Fibroblast of skin of right quadriceps (primary cell): ENCODE data around the gene SMU1.

Experiments
- DNase-seq: peaks from one replicate; pipeline ENCODE4 v3.0.0-alpha.2; 2013

The SMU1 gene

DNA sequence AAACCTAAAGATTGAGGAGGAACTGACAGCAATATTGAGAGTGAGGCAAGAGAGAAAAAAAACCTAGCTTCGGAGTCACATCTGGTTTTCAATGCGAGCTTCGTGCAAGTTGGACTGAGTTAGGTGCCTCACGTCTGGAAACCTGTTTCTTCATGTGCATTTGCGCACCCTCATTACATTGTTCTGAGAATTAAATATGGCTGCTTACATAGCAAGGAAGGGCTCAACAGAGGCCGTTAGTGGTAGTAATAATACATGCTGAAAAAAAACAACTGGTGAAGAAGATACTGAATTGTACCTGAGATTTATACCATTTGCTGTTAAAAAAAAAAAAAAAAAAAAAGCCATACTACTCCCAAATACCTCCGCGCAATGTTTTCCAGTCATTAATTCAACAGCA, 32.8 kb downstream of the SMU1 start:
- DNase-seq, result no peak

DNA sequence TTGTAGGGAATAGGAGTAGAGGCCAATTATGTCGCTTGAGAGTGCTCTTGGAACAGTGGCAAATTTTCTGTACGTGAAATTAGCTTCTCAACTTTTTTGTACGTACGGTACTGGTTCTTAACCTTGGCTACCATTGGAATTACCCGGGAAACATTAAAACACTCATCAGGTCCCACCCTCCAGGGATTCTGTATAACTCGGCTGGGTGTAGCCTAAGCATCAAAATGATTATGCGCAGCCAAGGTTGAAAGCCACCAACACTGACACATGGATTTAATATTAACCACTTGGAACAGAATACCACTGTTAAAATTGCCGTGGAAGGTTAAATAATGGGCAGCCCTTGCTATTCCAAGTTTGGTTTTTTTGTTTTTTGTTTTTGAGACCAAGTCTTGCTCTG, 34.0 kb downstream of the SMU1 start:
- DNase-seq, result no peak

DNA sequence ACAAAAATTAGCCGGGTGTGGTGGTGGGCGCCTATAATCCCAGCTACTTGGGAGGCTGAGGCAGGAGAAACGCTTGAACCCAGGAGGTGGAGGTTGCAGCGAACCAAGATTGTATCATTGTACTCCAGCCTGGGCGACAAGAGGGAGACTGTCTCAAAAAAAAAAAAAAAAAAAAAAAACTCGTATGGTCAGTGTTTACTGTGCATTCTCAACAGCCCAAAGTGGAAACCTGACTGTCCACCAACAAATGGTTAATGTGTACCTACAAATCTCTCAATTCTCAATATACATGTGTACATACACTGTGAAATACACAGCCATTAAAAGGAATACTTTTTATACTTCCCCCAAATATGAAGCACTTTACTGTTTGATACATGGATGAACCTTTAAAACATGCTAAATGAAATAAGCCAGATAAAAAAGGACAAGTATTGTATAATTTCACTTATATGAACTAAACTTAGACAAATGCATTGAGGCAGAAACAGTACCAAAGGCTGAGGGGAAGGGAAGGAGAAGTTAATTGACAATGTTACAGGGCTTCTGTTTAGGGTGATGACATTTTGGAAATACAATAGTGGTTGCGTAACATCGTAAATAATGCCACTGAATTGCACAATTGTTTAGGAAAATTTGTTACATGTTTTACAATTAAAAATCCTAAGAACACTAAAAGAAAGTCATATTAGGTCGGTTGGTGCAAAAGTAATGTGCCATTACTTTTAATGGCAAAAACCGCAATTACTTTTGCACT, 34.9 kb downstream of the SMU1 start:
- DNase-seq, result no peak

DNA sequence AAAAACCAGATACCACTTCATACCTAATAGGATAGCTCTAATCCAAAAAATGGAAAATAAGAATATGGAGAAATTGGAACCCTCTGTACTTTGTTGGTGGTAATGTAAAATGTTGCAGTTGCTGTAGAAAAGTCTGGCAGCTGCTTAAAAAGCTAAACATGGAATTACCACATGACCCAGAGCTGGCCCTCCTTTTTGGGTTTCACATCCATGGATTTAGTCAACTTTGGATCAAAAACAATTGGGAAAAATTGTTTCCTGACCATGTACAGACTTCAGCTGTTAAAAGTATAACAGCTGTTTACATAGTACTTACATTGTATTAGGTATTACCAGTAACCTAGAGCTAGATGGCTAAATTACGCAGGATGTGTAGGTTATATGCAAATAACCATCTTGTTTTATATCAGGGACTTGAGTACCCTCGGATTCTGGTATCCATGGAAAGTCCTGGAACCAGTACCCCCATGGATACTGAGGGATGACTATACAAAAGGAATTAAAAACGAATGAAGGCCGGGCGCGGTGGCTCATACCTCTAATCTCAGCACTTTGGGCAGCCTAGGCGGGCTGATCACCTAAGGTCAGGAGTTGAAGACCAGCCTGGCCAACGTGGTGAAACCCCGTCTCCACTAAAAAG, 35.6 kb downstream of the SMU1 start:
- DNase-seq, result no peak

DNA sequence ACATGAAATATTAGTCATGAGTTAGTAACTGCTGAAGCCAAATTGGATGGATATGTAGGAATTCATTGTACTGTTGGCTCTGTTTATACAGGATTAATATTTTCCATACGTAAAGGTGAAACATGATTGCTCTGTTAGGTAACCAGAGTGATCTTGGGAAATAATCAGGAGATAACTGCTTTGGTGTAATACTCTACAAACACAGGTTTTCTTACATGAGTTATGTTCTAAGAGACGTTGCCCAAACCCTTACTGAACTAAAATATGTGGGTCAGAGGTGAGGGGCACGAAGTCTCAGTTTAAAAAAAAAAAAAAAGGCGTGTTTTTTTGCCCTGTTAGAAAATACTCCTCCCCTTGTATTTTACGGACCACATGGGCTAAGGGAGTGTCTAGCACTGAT, 43.6 kb downstream of the SMU1 start:
- DNase-seq, result no peak

DNA sequence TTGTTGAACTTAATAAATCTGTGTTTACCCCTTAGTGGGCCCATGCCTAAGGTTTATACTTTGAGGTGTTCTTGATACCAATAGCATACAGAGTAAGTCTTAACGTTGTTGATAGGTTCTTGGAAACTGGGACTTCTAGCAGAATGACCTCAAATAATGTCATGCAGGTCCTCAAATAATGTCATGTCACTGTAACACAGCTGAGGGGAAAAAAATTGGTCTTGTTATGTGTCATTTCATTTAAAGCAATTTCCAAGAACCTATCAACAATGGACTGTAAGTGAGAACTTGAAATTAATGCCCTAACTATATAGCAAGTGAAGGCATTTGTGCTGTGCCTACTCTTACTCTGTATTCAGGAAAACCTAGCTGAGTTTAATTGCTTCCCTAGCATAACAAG, 44.2 kb downstream of the SMU1 start:
- DNase-seq, result no peak

DNA sequence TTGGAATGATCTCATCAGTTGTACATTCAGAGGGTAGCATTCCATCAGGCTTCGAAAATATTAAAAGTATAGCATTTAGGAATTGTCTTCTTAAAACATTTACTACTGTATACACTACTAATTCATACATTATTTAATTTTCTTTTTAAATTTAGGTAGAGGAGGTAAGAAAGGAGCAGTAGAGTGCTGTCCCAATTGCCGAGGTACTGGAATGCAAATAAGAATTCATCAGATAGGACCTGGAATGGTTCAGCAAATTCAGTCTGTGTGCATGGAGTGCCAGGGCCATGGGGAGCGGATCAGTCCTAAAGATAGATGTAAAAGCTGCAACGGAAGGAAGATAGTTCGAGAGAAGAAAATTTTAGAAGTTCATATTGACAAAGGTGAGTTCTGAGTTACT, 46.2 kb downstream of the SMU1 start:
- no peak for DNase-seq

DNA sequence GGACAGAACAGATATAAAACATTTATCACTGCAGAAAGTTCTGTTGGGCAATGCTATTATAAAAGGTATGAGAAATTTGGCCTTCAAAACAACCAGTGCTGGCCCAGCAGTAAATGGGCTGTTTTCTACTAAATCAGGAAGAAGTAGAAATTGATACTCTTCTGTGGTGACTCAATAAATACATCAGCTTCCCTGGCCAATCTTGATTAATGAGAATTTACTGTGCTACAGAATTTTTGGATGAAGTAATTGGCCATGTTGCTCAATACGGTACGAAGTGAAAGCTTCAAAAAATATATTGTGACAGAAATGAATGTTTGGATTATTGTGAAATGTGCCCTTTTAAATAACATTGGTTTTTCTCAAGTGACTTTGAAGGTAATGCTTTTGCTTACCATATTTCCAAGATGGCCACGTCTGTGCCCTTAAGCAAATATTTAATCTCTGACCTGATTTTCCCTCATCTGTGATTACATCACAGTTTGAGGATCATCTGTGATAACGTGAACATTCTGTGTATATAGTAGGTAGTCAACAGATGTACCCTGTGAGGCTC, 47.2 kb downstream of the SMU1 start:
- DNase-seq, result peak; percentile 51

DNA sequence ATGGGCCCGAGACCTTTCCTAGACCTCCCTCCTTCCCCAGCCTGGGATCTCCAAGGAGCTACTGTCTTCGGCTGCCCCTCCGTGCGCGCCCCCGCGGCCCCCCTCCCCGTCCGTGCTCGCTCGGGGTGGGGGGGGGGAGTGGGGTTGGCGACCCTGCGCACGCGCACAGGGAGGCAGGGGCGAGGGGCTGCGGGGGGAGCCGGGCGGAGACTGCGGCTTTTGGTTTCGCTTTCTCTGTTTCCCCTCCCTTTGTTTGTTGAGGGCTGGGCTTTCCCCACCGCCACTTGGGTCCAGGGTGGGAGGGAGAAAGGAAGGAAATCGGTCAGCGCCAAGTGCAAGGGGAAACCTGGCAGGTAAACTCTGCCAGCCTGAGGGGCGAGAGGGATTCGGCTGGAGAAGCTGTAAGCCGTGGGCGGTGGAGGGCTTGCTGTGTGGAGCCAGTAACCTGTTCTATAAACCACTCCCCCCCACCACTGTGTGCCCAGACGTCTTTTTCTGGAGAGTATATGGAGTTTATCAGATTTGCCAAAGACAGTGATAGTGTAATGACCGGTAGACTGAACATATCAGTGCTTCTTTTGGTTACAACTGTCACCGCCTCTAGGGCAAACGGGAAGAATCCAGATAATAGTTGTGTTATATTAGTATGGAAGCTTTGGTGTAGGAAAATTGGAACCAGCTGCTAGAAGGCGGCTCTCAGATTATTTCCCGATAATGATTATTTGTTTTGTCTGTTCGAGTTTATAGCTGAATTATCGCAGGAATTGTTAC, 50.7 kb downstream of the SMU1 start:
- peak; percentile 34 for DNase-seq

DNA sequence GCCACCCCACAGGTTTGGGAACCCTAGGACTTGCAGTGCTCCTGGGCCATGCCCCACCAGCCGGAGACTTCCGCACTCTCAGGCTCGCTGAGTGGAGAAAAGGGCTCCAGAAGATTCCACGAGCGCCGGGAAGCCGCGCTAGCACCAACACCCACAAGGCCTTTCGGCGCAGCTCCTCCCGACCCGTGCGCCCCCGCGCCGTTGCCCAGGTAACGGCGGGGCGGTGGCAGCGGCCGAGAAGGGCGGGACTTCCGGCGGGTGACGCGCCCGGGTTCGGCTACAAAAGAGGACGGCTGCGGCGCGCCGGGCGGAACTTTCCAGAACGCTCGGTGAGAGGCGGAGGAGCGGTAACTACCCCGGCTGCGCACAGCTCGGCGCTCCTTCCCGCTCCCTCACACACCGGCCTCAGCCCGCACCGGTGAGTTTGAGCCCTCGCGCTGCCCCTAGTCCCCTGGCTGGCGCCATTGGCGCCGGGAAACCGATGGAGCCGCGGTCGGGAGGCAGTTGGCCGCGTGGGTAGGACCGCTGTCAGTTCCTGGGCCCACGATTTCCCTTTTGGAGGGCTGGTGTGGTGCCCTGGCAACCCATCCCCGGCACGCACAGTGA, 51.4 kb downstream of the SMU1 start, which contains the start of gene DNAJA1:
TSS of gene DNAJA1 (plus strand) at position 308 of the 606 bp plus-strand sequence. CDS start 1,212 bp downstream, outside the sequence.
- DNase-seq, result peak; percentile 94

DNA sequence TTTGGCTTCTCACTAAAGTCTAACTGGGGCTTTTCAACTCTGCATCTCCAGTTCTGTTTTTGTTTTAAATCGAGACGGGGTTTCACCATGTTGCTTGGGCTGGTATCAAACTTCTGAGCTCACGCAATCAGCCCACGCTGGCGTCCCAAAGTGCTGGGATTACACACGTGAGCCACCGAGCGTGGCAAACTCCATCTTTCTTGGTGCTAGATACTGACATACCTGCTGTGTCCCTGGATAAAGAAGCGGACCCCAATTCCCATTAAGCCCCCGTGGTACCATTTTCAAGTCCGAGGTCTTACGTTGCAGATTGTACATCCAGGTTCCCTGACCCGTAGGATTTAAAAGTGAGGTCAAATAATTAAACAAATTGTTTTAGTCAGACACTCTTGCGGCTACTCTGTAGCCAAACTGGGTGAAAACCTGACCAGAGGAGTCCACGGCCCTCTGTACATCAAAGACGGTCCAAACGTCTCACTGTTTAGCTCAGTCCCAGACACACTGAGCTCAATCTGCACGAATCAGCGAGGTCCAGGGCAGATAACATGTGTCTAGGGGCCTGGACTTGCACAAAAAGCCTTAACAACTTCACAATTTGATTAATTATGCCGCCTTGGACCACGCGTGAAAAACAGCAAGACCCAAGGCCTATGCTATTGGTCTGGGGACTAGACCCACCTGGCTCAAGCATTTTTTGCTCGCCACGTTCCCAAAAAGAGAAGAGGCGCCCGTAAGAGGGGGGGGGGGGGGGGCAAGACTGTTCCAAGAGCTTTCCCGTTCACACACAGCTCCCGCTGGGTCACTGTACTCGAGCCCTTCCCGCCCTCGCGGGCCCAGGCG, 52.1 kb downstream of the SMU1 start:
- DNase-seq, result no peak

DNA sequence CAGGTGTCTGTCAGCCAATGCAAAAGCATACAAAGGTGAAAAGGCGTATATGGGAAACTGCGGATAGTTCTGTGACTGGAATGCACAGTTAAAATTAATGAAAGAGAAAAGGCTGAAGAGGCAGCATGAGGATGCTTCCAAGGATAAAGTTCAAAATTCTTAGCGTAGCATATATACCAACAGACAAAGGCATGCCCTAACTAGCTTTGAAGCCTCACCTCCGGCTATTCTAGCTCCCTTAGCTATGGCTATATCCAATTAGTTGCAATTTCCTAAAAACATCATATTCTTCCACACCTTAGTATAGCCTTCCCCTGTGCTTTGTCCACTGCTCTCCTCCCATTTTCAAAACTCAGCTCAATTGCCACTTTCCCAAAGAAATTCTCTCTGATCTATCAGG, 52.8 kb downstream of the SMU1 start:
- DNase-seq, result no peak

DNA sequence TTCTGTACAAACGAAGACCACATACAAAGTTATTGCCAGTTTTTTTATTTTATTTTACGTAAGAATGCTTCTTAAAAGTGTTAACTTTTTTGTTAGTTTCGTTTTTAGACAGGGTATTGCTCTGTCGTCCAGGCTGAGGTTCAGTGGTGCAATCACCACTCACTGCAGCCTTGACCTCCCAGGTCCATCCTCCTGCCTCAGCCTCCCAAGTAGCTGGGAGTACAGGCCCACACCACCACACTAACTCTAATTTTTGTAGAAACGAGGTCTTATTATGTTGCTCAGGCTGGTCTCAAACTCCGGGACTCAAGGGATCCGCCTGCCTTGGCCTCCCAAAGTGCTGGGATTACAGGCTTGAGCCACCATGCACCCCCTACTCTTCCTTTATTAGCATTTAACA, 53.7 kb downstream of the SMU1 start:
- DNase-seq, result no peak

DNA sequence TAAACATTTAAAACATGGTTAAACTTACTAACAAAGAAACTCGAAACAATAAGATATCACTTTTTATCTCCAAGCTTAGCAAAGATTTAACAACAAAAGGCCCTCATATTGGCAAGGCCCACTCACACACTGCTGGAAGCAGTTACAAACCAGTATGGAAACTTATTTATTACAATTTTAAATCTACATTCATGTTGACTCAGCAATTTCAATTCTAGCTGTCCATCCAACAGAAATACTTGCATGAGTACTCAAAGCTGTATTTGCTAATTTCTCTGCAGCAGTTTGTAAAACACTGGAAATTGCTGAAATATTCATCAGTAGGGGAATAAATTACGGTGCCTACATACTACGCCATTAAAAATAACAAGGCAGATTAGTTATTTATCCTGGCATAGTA, 54.2 kb downstream of the SMU1 start:
- DNase-seq, result no peak

DNA sequence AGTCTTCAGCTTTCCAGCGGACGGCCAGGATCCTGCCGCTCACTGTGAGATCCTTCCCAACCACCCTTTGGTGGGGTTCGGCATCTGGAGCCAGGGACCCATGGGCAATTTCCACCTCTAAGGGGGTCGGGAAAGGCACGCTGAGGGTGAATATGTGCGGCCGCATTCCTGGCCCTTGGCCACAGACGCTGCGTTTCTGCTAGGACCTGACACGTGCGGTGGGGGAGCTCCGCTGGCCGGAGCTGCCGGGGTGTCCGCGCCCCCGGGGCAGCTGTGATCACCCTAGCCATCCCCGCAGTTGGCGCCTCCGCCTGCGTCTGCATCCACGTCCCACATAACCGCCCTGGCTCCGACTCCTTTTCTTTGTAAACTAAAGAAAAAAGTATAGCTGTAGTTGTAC, 56.7 kb downstream of the SMU1 start:
- no peak for DNase-seq

DNA sequence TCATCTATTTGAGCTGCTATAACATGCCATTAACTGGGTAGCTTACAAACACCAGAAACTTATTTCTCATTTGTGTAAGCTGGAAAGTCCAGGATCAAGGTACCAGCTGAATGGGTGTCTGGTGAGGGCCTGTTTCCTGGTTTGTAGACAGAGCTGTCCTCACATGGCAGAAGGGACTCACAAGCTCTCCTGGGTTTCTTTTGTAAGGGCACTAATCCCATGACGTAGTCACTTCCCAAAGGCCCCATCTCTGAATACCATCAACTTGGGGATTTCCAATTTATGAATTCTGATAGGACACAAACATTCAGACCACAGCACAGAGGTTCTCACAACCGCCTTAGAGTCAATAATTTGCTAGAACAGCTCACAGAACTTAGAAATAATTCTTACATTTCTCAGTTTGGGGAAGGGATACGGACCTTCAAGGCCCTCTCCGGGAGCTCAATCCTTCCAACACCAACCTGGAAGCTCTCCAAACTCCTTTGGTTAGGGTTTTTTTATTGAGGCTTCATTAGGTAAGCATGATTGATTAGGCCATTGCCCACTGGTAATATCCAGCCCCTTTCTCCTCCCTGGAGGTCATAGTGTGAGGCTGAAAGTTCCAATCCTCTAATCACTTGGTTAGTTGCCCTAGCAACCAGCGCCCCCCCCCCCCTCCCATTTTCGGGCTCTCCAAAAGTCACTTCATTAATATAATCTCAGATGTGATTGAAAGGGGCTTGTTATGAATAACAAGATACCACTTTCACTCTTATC, 59.0 kb downstream of the SMU1 start:
- DNase-seq, result no peak

DNA sequence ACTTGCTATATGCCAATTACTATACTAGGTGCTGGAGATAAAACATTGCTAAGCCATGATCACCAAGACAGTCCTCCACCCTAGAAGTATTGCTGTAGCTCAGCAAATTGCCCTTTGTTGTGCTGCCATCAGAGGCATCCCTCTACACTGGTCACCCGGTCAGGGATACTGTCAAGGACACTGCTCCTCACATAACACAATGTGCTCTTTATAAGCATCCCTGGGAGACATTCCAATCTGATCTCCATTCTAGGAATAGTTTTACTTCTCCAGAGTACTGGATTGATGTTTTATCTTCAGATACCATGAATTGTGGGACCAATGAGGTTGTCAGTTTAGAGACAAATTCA, 61.8 kb downstream of the SMU1 start:
- DNase-seq, result no peak

DNA sequence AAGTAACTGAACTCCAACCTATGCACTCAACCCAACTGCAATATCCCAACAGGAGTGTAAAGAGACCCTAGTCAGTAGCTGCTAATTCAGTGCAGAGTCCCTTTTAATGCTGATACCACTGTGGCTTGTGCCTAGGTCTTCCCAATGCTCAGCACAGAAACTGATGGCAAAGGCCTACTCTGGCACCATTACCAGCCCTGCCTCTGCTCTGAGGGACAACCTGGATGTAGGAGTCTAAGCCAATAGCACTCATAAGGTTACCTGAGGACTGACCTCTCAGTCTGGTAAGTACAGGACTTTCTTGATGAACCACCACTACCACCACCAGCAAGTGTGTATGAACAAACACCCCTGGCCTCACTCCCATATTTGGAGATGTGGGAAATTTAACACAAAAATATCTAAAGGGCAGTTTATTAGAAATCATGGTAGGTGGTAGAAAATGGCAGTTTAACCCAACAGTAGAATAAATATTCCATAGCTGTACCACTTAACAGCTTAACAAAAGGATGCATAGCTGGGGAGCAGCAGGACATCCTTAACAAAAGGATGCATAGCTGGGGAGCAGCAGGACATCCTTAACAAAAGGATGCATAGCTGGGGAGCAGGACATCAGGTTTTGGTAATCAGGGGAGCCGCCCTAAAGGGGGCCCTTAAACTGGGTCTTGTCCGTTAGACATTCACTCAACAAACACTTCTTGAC, 62.4 kb downstream of the SMU1 start:
- DNase-seq, result no peak

DNA sequence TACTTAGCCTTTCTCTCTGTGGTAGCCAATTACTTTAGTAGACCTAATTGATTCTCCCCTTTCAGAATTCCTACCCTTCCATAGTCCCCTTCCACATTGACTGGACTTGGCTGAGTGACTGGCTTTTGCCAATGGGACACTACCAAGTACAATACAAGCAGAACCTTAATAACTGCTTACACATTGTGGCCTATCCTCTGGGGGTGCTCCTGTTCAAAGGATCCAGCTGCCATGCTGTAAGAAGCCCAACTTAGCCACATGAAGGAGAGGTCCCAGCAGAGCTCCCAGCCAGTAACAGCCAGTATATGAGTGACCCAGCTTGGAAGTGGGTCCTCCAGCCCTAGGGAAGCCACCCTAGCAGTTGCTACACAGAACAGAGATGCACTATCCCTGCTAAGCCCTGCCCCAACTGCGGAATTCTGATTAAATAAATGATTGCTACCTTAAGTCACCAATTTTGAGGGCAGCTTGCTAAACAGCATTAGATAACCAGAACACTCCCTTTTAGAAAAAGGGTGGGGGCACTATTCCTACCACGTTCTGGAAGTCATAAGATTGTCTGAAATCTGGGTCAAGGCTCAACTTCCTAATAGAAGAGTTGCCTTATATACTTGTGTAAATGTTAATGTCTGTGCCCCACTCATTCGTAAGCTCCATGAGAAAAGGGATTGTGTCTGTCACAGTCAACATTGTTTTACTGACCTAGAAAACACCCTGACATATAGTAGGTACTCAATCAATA, 64.0 kb downstream of the SMU1 start:
- no peak for DNase-seq

DNA sequence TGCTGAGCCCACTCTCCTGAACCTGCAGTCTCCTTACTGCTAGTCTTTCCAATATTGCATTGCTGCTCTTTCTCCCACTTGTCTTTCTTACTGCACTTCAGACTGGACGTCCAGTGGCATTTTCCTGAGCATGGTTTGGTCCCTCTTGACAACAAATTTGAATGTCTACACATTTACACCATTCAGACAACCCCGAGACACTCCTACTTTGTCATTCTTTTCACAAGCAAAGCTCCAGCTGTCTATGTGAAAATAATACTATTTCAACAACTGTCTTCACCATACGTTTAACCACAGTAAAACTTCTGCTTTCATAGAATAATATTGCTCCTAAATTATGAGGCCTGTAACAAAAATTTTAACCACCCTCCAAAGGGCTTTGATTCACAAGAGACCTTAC, 64.6 kb downstream of the SMU1 start:
- DNase-seq, result no peak
